MG63 (cell line): ENCODE results near the gene FGF1. TPM values are rescaled to one million over a fixed set of nuclear protein-coding genes. Genes with fewer than 3 reads are reported as not detected.
"Not testable (repeated sequence)": the region's sequence is repeated elsewhere in the genome, so short reads cannot be mapped to it uniquely, and the experiment has no call there.

Experiments
- DNase-seq: peaks from one replicate; pipeline ENCODE4 v3.0.0-alpha.2; 2020
- H3K27me3 ChIP-seq: fragments of 250-450 bp; sonication (Bioruptor Pico); 2 replicates; pipeline ENCODE4 v1.5.1; 2020; ENCODE audit warnings: mild to moderate bottlenecking, moderate library complexity
- H3K36me3 ChIP-seq: fragments of 250-450 bp; sonication (Bioruptor Pico); 2 replicates; pipeline ENCODE4 v1.5.1; 2020; ENCODE audit warnings: mild to moderate bottlenecking, moderate library complexity
- H3K4me3 ChIP-seq: fragments of 250-450 bp; sonication (Bioruptor Pico); 2 replicates; pipeline ENCODE4 v1.5.1; 2020; ENCODE audit warnings: mild to moderate bottlenecking, moderate library complexity
- H3K9me3 ChIP-seq: fragments of 250-450 bp; sonication (Bioruptor Pico); 2 replicates; pipeline ENCODE4 v1.5.1; 2020; ENCODE audit warnings: mild to moderate bottlenecking, moderate library complexity
- total RNA-seq: library from RNA; depleted of rRNA; stranded (reverse); fragments of >200 nt; shearing (Covaris generic); gene quantifications from 2 replicates; pipeline ENCODE4 v1.2.3, GENCODE V29; 2014; ENCODE audit warnings: low replicate concordance

The FGF1 gene
- total RNA-seq, 1 experiment from 2014 or later = 1.1 TPM

DNA sequence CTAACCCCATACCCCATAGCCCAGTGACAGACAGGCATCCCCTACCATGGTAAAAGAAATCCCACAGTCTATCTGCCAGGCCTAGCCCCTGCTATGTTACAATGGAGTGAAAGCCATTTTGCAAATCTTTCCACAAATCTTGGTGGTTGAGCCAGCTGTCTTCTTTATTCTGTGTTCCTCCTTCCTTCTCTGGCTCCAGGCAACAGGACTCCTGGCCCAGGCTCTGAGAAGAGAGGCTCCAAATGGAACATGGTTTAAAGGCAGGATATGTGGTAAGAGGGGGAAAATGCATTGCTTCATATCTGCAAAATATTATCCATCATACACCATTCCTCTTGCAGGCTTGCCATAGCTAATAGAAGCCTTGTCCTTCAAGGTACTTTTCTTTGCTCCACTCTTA, 25.2 kb downstream of the FGF1 start:
- Histone ChIP-seq H3K9me3 (peaks cover 5% of the 10 kb centered on the region; the same call in 1 of the 2 replicates), H3K4me3 (no peak overlapping the region), H3K36me3 (no peaks in the 10 kb centered on the region), H3K27me3 (no peaks in the 10 kb centered on the region)
- no peak for DNase-seq

DNA sequence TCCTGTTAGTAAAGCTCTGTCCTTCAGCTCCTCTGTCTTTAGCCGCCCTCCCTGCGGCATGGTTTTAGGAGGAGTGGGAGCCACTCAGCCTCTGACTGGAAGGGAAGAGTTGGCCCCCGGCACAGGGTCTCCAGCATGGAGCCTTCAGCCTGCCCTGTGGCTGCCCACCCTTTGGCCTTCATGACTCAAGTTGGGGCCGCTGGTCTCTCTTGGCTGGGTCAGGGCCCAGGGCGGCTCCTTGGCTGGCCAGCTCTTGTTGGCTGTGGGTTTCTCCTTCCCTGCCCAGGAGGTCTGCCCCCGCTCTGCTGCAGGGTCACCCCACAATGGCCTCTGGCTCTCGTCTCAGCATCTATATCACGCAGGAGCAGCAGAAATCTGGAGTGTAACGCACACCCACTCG, 25.7 kb downstream of the FGF1 start:
- no peak for DNase-seq
- H3K36me3 ChIP-seq = no peaks in the 10 kb centered on the region

DNA sequence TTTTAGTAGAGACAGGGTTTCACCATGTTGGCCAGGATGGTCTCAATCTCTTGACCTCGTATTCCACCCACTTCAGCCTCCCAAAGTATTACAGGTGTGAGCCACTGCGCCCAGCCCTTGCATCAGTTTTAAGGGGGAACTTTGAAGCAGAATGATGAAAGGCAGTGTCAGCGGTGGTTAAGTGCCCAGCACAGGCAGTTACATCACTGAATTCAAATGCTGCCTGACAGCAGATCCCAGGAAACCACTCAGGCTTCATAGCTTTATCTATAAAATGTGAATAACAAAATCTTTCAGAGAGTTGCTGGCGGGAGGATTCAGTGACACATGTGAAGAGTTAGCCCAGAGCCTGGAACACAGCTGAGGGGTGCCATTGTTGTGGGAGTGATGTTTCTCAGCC, 26.5 kb downstream of the FGF1 start:
- Histone ChIP-seq H3K36me3 (no peaks in the 10 kb centered on the region), H3K27me3 (no peaks in the 10 kb centered on the region), H3K9me3 (peaks cover 5% of the 10 kb centered on the region; the same call in 1 of the 2 replicates), H3K4me3 (no peak overlapping the region)
- no peak for DNase-seq

More for the DNA sequence above, 25.7 kb downstream of the FGF1 start:
- Histone ChIP-seq H3K9me3 (peaks cover 5% of the 10 kb centered on the region; the same call in 1 of the 2 replicates), H3K27me3 (no peaks in the 10 kb centered on the region), H3K4me3 (no peak overlapping the region)

DNA sequence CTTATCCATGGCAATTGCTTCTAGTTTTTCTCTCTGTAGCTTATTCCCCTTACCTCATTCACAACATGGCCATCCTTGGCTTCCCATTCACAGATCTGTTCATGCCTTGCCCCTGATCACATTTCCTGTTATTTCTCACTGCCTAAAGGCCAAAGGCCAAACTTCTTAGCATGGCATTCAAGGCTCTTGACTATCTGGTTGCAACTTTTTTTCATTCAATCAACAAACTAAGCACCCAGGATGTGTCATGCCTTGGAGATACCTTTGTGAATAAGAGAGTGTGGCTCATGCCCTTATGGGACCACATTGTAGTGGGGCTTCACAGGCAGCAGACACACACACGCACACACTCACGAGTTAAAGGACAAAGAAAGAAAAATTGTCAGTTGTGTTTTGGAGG, 27.6 kb downstream of the FGF1 start:
- peaks cover 5% of the 10 kb centered on the region; the same call in 1 of the 2 replicates for H3K9me3 ChIP-seq
- no peak for DNase-seq
- no peaks in the 10 kb centered on the region for H3K27me3 ChIP-seq
- no peak overlapping the region for H3K4me3 ChIP-seq
- no peaks in the 10 kb centered on the region for H3K36me3 ChIP-seq

DNA sequence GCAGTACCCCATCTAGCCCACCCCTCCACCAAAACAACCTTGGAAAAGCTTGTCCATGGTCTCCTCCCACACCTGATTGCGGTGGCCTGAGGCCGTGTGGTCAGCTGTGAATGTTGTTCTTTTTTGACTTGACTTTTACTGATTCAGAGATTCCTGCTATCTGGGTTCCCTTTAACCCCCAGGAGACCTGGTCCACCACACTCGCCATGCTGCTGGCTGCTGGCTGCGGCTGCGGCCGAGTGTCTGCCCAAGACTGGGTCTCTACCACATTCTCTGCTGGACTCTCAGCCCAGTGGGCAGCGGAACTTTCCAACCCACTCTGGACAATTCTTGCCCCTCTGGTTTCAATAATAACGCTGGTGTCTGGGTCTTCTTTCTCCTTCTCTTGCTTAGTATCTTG, 28.4 kb downstream of the FGF1 start:
- H3K36me3 ChIP-seq = no peaks in the 10 kb centered on the region
- no peak for DNase-seq
- no peaks in the 10 kb centered on the region for H3K27me3 ChIP-seq
- no peak overlapping the region for H3K4me3 ChIP-seq
- H3K9me3 ChIP-seq = peaks cover 5% of the 10 kb centered on the region; the same call in 1 of the 2 replicates

DNA sequence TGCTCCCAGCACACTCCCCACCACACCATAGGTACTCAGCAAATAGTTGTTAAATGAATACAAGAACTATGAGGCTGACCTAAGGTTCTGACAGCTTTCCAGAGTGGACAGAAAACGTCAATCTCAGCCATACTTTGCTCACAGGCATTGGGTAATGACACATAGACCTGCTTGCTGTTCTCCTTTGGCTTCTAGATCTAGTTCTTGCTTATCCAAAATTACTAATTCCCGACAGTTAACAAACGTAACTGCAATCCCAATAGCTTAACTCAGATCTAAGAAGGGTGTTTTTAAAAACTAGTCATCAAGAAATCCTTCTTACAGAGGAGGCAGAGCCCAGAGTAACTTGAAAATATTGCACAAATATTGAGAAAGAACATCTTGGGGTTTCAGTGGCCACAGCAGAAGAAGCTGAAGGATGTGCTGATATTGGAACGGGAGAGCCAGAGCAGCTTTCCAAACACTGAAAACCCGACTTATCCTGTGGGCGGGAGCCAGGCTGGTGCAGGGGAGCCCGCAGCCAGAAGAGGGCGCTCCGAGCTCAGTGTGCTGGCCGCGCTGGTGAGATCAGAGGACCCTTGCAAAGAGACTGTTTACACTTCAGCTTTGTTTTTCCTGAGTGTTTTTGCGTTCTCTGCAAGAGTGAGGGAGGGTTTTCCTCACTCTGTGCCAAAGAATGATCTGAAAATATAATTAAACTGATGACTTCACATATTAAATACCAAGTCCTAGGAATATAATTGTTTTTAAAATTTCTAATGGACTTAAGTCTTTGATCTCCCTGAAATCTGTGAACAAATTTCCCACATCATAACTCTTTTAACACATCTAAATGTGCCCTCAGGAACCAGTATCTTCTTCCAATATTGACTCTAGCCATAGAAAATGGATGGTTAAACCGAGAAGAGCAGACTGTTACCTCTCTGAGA, 30.3 kb downstream of the FGF1 start:
- DNase-seq = peak; percentile 79

DNA sequence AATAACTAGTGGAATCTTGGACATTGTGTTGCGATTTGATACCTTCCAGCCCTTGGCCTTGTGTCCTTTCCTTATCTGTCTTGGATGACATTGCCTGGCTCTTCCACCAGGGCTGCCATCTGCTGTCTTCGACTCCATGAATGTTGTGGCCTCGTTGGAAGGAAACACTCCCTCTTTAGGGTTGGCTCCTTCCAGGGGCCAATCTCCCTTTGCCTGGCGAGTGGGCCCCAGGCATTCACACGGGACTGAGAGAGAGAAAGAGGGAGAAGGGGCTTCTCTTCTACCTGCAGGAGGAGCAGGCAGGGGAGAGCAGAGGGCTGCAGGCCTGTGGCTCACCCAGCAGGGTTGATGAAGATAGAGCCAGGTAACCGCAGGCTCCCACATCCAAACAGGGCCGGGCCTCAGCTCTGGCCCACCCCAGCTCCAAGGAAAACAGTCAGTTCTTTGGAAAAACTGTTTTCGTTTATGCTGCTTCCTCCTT, 31.3 kb downstream of the FGF1 start:
- Histone ChIP-seq H3K27me3 (no peaks in the 10 kb centered on the region), H3K4me3 (no peak overlapping the region), H3K36me3 (no peaks in the 10 kb centered on the region), H3K9me3 (no peaks in the 10 kb centered on the region)
- no peak for DNase-seq

More for the DNA sequence above, 30.3 kb downstream of the FGF1 start:
- Histone ChIP-seq H3K27me3 (no peaks in the 10 kb centered on the region), H3K9me3 (no peaks in the 10 kb centered on the region), H3K36me3 (no peaks in the 10 kb centered on the region), H3K4me3 (no peak overlapping the region)

DNA sequence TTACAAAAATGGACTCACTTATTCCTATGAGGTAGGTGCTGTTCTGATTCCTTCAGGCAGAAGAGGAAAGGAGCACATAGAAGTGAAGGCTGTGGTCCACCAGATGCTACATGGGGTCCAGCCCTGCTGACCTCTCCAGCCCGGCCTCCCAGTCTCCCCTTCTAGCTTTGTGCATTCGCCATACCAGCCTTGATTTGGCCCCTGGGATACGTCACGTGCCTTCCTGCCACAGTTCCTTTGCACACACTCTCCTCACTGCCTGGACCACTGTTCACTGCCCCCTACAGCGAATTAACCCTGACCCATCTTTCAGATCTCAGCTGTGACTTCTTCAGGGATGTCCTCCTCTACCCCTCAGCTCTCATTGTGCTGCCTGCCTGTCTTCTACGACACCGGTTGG, 32.6 kb downstream of the FGF1 start:
- DNase-seq = no peak
- Histone ChIP-seq H3K9me3 (no peaks in the 10 kb centered on the region), H3K36me3 (no peaks in the 10 kb centered on the region), H3K27me3 (no peaks in the 10 kb centered on the region), H3K4me3 (no peak overlapping the region)

DNA sequence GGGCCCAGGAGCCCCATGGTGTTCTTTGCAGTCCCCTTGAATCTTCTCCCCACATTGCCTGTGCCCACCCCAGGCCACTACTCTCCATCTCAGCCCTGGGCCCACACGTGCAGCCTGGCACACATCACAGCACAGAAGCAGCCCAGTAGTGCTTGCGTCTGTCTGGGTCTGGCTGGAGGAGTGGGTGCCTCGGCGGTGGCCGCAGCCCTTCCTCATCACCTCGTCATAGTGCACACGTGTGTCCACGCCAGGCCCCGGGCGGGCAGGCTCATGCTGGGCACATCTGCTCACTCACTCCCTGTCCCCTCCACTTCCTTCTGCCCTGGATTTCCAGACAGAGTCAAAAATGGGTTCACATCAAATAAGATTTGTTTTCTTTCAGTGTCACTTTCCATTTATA, 33.3 kb downstream of the FGF1 start:
- Histone ChIP-seq H3K9me3 (no peaks in the 10 kb centered on the region; the same call in 1 of the 2 replicates), H3K27me3 (no peaks in the 10 kb centered on the region), H3K36me3 (no peaks in the 10 kb centered on the region), H3K4me3 (no peak overlapping the region)
- no peak for DNase-seq

DNA sequence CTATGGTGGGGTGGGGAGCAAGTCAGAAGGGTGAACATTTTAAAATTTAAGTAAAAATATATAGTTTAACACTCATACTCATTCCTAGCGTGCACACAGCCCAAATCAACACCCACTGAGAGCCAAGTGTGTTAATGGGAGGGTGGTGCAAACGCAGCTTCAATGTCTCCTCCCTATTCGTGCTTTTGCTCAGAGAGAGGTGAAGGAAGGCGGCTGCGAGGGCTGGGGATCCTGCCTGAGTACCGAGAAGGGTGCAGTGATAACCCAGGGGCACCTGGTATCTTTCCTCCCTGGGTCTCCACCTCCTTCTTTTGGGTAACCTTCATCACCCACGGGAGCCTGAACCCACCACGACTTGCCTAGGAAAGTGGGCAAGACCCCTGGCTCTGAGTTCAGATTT, 35.0 kb downstream of the FGF1 start:
- no peak for DNase-seq
- no peaks in the 10 kb centered on the region; the same call in 1 of the 2 replicates for H3K9me3 ChIP-seq
- H3K36me3 ChIP-seq = no peaks in the 10 kb centered on the region
- no peaks in the 10 kb centered on the region for H3K27me3 ChIP-seq
- no peak overlapping the region for H3K4me3 ChIP-seq

DNA sequence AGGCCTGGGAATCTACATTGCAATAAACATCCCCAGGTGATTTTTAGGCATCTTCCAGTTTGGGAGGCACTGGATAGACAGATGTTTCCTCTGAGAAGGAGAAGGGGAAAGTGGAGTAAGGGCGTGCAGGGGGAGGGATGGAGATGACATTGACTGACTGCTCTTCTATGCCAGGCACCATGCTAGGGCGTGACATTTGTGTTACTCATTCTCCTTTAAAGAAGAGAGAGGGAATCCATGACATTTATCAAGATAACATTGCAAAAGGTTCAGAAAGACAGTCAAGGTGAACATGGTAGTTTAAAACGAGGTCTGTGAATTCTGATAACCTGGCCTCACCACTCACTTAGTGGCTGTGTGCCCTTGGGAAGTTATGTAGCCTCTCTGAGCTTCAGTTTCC, 35.8 kb downstream of the FGF1 start:
- H3K36me3 ChIP-seq = no peaks in the 10 kb centered on the region
- H3K9me3 ChIP-seq = no peaks in the 10 kb centered on the region; the same call in 1 of the 2 replicates
- no peaks in the 10 kb centered on the region for H3K27me3 ChIP-seq
- no peak overlapping the region for H3K4me3 ChIP-seq
- no peak for DNase-seq

DNA sequence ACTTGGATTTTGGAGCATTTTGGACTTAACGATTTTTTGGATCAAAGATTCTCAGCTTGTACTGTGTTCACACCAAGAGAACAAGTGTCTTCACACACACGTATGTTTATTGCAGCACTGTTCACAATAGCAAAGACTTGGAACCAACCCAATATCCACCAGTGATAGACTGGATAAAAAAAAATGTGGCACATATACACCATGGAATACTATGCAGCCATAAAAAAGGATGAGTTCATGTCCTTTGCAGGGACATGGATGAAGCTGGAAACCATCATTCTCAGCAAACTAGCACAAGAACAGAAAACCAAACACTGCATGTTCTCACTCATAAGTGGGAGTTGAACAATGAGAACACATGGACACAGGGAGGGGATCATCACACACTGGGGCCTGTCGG, 37.8 kb downstream of the FGF1 start:
- not testable (repeated sequence) for H3K9me3 ChIP-seq, DNase-seq, H3K36me3 ChIP-seq, H3K4me3 ChIP-seq, H3K27me3 ChIP-seq

DNA sequence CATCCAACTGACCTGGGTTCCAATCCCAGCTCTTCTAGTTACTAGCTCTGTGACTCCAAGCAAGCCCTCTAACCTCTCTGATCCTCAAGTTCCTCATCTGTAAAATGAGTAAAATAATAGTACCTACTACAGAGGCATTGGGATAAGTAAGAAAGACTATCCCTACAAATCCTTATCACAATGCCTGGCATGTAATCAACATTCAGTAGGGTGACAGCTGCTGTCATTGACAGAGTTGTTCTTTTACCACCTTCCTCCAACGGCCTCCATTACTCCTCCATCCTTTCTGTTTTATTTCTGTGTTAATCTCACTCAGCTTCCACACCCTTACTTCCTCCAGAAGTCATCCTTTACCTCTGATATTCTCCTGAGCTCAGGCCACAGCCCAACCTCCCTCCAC, 40.4 kb downstream of the FGF1 start:
- H3K27me3 ChIP-seq = no peaks in the 10 kb centered on the region
- no peak for DNase-seq
- H3K4me3 ChIP-seq = no peak overlapping the region
- no peaks in the 10 kb centered on the region for H3K36me3 ChIP-seq
- no peaks in the 10 kb centered on the region; the same call in 1 of the 2 replicates for H3K9me3 ChIP-seq

DNA sequence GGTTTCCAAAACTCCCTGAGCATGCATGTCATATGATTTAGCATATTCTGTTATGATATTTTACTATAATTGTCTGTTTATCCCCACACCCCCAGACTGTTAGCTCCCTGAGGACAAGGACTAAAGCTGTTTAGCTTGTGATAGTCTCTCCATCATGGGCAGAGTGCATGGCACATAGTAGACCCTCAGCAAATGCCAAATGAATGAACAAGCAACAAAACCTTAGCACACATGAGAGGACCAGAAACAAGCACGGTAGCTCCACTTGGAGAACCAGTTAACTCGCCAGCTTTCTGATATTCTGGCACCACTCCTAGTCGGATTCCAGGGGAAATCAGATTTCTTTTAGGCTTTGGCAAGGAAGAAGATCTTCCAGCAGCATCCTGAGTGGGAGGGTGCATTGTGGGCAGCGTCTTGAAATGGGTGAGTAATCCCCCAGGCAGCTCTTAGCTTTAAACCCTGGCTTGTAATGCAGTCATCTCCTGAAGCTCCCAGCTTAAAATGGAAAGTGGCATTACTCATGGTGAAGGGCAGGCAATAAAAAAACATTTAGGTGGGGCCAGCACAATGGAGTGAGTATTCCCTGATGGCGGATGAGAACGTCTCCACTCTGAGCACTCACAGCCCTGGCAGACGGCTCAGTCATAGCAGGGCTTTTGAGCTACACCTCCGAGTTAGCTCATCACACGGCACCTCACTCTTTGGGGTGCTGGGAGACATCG, 41.1 kb downstream of the FGF1 start:
- Histone ChIP-seq H3K27me3 (no peaks in the 10 kb centered on the region), H3K9me3 (no peaks in the 10 kb centered on the region; the same call in 1 of the 2 replicates), H3K36me3 (no peaks in the 10 kb centered on the region), H3K4me3 (no peak overlapping the region)
- DNase-seq = peak; percentile 99

DNA sequence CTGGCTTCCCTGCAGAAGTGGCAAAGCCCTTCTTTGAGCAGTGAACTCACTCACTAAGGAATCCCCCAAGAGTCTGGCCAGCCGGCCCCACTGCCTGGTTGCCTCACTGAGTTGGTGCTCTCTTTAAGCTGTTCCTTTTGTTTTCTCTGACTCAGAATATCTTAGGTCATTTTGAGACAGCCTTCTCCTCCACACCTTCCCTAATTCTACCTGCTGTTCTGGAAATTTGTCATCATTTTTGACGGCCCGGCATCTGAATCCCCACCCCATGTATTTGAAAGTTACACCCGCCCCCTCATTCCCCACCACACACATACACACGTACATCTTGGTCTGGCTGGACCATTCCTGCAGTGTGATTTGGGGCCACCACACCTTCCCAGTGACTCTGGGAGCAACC, 41.8 kb downstream of the FGF1 start:
- H3K36me3 ChIP-seq = no peaks in the 10 kb centered on the region
- DNase-seq = peak; percentile 28
- no peaks in the 10 kb centered on the region for H3K27me3 ChIP-seq
- no peaks in the 10 kb centered on the region; the same call in 1 of the 2 replicates for H3K9me3 ChIP-seq
- no peak overlapping the region for H3K4me3 ChIP-seq

DNA sequence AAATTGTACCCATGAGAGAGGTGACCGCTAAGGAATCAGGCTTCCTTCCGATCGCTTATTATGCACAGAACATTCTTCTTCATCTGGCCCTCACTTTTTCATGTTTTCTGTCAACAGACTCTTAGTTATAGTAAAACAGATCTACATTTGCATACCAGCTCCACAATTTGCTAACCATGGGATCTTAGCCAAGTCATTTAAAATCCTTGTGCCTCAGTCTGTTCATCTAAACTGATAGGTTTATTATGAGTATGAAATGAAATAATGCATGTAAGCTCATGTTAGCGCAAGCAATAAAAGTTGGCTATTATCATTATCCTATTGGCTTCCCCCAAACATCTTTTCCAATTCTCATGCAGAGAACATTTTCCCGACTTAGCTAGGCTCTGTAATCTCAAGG, 42.3 kb downstream of the FGF1 start:
- H3K9me3 ChIP-seq = no peaks in the 10 kb centered on the region; the same call in 1 of the 2 replicates
- H3K4me3 ChIP-seq = no peak overlapping the region
- H3K36me3 ChIP-seq = no peaks in the 10 kb centered on the region
- H3K27me3 ChIP-seq = no peaks in the 10 kb centered on the region
- DNase-seq = no peak

DNA sequence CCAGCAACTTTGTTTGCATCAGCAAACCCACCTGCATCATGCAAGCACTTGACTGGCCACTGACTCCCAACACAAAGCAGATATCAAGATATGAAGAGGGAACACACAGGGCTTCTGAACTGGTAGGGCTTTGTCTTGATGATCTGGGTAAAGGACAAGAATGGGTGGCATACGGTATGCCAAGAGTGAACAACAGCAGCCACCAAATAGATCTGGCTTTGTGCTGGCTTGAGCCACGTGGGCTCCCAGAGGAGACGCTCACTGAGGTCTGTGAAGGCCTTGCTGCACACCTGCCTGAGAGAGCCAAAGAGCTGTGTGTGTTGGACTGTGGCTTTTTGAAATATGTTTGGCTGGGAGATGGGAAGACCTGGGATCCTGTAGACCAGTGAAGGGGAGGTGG, 43.5 kb downstream of the FGF1 start:
- no peak for DNase-seq
- Histone ChIP-seq H3K4me3 (no peak overlapping the region), H3K27me3 (no peaks in the 10 kb centered on the region), H3K36me3 (no peaks in the 10 kb centered on the region), H3K9me3 (no peaks in the 10 kb centered on the region)
